Uterus (tissue), 4 donors: ENCODE data around the gene RNF168. TPM values are rescaled to one million over a fixed set of nuclear protein-coding genes. Genes with fewer than 3 reads are reported as not detected.
A peak's percentile ranks its signal among the peaks of the same experiment; 100 is the strongest.
"Not testable (repeated sequence)": the region's sequence is repeated elsewhere in the genome, so short reads cannot be mapped to it uniquely, and the experiment has no call there.

ENCODE experiments used
- DNase-seq, 2 donors: peaks; one replicate each; pipeline ENCODE4 v3.0.0-alpha.2; 2019 to 2020
- H3K27ac ChIP-seq, 2 donors: fragments of 200-600 bp; sonication (generic); 1 replicate in 1 of 2; 2 replicates in 1 of 2; pipeline ENCODE4 v1.5.1; 2016 to 2018
- H3K27me3 ChIP-seq, 2 donors: fragments of 200-600 bp; sonication (generic); one replicate each; pipeline ENCODE4 v1.5.1; 2018 to 2019; ENCODE audit warnings: control low read depth in 1 of 2
- H3K36me3 ChIP-seq, 2 donors: fragments of 200-600 bp; sonication (generic); one replicate each; pipeline ENCODE4 v1.5.1; 2019; ENCODE audit warnings: control low read depth in 1 of 2
- H3K4me1 ChIP-seq, 2 donors: fragments of 200-600 bp; sonication (generic); one replicate each; pipeline ENCODE4 v1.5.1; 2018 to 2019; ENCODE audit warnings: control low read depth in 1 of 2
- H3K4me3 ChIP-seq, 2 donors: fragments of 200-600 bp; sonication (generic); 1 replicate in 1 of 2; 2 replicates in 1 of 2; pipeline ENCODE4 v1.5.1; 2018 to 2019; ENCODE audit warnings: mild to moderate bottlenecking in 1 of 2
- H3K9me3 ChIP-seq, 2 donors: fragments of 200-600 bp; sonication (generic); one replicate each; pipeline ENCODE4 v1.5.1; 2019; ENCODE audit warnings: control low read depth in 1 of 2
- POLR2A ChIP-seq, 2 donors: fragments of 450-650 bp; IDR thresholded peaks; one replicate each; pipeline ENCODE4 v1.6.1; 2016; ENCODE audit warnings: antibody characterized with exemption in 2 of 2, mild to moderate bottlenecking in 1 of 2, moderate library complexity in 1 of 2
- intact Hi-C: fragments of 100-400 bp; cut with DNase I; formaldehyde crosslinking; loops from one replicate; pipeline ENCODE4 v1.15.1; 2023; ENCODE audit warnings: low total_unique reads
- small RNA-seq: library from RNA; depleted of rRNA; stranded (forward); fragments of <200 nt; gene quantifications from one replicate; pipeline ENCODE3, GENCODE V24; 2016
- total RNA-seq, 4 donors: library from RNA; depleted of rRNA in 3 of 4; stranded (reverse); fragments of >200 nt in 3 of 4; gene quantifications; one replicate each; pipeline versions ENCODE4 v1.1.0 to v1.2.4, GENCODE V29; 2014 to 2023
- TF ChIP-seq, protein P1 (sequence below), 4 experiments: fragments of 200-600 bp in 2 of 4; fragments of 450-650 bp in 2 of 4; sonication (generic) in 2 of 4; IDR thresholded peaks; one replicate each; pipeline ENCODE4 v1.5.1; 2016 to 2019; ENCODE audit warnings: antibody characterized with exemption in 4 of 4, mild to moderate bottlenecking in 2 of 4, moderate library complexity in 1 of 4
- donor health status: DM: yes; HTN: yes; CAD: no.

RNF168 gene
- total RNA-seq, 4 donors from 2014 or later: 9.4 to 35.2 (median 18.6) TPM

DNA sequence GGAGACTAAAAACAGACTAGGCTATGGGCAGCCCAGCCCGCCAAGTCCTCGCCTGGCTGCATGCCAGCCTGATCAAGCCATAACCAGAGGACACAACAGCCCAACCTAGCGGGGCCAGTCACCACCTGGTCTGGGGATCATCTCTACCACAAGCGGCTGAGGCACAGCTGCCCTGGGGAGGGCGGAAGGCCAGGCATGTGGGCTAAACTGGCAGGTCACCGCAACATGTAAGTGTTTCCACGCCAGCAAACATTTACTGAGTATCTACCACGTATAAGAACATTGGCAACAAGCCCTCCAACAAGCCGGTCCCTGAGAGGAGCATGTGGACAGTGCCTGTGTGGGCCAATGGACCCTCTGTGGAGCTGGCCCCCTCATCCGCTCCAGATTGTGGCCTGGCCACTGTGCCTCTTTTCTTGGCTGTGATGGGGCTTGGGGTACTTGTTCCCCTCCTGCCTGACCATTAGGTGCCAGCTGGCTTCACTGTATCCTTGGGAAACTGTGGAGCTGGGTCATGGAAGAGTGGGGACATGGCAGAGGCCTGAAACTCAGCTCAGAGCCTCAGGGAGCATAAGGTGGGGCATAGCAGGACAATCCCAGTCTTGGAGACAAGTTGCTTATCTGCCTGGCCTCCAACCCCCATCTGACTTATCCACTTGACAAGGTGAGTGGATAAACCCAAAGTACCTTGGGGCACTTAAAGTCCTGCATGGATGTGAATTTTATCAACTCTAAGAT is 80.4 kb downstream of the RNF168 start:
- H3K27ac ChIP-seq: no peak overlapping the region
- H3K9me3 ChIP-seq: no peaks in the 10 kb centered on the region
- H3K4me3 ChIP-seq: no peak overlapping the region
- H3K36me3 ChIP-seq: no peaks in the 10 kb centered on the region
- intact Hi-C loops: no loop called here
- H3K27me3 ChIP-seq: no peaks in the 10 kb centered on the region
- TF ChIP-seq, protein P1, sequence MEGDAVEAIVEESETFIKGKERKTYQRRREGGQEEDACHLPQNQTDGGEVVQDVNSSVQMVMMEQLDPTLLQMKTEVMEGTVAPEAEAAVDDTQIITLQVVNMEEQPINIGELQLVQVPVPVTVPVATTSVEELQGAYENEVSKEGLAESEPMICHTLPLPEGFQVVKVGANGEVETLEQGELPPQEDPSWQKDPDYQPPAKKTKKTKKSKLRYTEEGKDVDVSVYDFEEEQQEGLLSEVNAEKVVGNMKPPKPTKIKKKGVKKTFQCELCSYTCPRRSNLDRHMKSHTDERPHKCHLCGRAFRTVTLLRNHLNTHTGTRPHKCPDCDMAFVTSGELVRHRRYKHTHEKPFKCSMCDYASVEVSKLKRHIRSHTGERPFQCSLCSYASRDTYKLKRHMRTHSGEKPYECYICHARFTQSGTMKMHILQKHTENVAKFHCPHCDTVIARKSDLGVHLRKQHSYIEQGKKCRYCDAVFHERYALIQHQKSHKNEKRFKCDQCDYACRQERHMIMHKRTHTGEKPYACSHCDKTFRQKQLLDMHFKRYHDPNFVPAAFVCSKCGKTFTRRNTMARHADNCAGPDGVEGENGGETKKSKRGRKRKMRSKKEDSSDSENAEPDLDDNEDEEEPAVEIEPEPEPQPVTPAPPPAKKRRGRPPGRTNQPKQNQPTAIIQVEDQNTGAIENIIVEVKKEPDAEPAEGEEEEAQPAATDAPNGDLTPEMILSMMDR (IDR thresholded peaks at IDR 0.05): no peak
- no peak for TF ChIP-seq POLR2A (IDR thresholded peaks at IDR 0.05)
- no peaks in the 10 kb centered on the region for H3K4me1 ChIP-seq
- peak; percentile 22 to 27 for DNase-seq

DNA sequence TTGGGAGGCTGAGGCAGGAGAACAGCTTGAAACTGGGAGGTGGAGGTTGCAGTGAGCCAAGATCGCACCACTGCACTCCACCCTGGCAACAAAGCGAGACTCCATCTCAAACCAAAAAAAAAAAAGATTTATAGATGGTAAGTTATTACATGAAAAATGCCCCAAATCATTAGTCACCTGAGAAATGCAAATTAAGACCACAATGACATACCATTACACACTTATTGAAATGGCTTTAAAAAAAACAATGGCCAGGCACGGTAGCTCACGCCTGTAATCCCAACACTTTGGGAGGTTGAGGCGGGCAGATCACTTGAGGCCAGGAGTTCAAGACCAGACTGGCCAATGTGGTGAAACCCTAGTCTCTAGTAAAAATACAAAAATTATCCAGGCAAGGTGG is 81.9 kb downstream of the RNF168 start:
- H3K27me3 ChIP-seq, DNase-seq, H3K4me1 ChIP-seq, H3K9me3 ChIP-seq, H3K27ac ChIP-seq, H3K36me3 ChIP-seq, H3K4me3 ChIP-seq, intact Hi-C loops: not testable (repeated sequence)

DNA sequence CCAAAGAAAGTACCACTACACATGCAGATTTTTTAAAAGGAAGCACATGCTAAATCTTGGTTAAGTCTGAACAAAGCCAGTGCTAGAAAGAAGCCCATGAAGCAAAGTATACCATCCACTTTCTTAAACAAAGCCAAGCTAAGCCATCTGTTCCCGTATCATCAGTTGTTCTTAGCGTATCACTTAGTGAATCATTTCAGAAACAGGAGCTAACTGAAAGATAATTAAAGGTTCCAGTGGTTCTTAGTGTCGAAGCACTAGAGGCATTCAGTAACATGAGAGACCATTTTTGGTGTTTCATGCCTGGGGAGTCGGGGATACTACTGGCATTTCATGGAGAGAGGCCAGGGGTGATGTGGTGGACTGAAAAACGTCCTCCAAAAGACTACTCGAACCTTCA is 84.2 kb downstream of the RNF168 start:
- H3K27ac ChIP-seq: no peak overlapping the region
- H3K9me3 ChIP-seq: no peaks in the 10 kb centered on the region
- no peaks in the 10 kb centered on the region for H3K27me3 ChIP-seq
- TF ChIP-seq, protein P1 (IDR thresholded peaks at IDR 0.05): no peak
- no peak for TF ChIP-seq POLR2A (IDR thresholded peaks at IDR 0.05)
- no peaks in the 10 kb centered on the region for H3K36me3 ChIP-seq
- H3K4me1 ChIP-seq: no peaks in the 10 kb centered on the region
- intact Hi-C loops: no loop called here
- DNase-seq: no peak
- no peak overlapping the region for H3K4me3 ChIP-seq

Small RNA genes within 50 kb of the gene (small RNA-seq; reads per million reads assigned to genes)
- gene AC083822.1 (not detected), gene AC117490.1 (not detected), gene RPS29P3 (not detected)

Other genes with a start within 250 kb of the RNF168 start
- gene PCYT1A, start 216.0 kb downstream of the RNF168 start, total RNA-seq: 100 to 1,000 TPM in 1 of 4 donors, 10 to 100 TPM in 3; 36.5 to 275 (median 56.0) TPM
- 10 to 100 TPM in 1 of 4 donors, 1 to 10 TPM in 2, not detected in 1; 1.3 to 12.0 (median 7.3) TPM for gene DYNLT2B, start 185.5 kb downstream of the RNF168 start, total RNA-seq
- gene TM4SF19, start 165.4 kb downstream of the RNF168 start, total RNA-seq: not detected
- gene UBXN7, start 71.3 kb downstream of the RNF168 start, total RNA-seq: 10 to 100 TPM in 3 of 4 donors, 1 to 10 TPM in 1; 6.5 to 85.0 (median 39.0) TPM
- gene SMCO1, start 11.6 kb upstream of the RNF168 start, total RNA-seq: not detected
- gene WDR53, start 64.8 kb upstream of the RNF168 start, total RNA-seq: 10 to 100 TPM in 1 of 4 donors, 1 to 10 TPM in 2, under 1 TPM in 1; 0.26 to 10.6 (median 8.8) TPM
- 10 to 100 TPM in 1 of 4 donors, 1 to 10 TPM in 3; 5.0 to 25.2 (median 8.9) TPM for gene FBXO45, start 64.9 kb upstream of the RNF168 start, total RNA-seq
- 10 to 100 TPM in 1 of 4 donors, 1 to 10 TPM in 3; 6.5 to 36.8 (median 7.6) TPM for gene NRROS, start 135.9 kb upstream of the RNF168 start, total RNA-seq
- gene CEP19, start 208.5 kb upstream of the RNF168 start, total RNA-seq: 1 to 10 TPM in 2 of 4 donors, not detected in 2; 1.7 to 5.9 TPM
- 10 to 100 TPM; 10.2 to 61.5 (median 34.1) TPM for gene PIGX, start 208.6 kb upstream of the RNF168 start, total RNA-seq
- 10 to 100 TPM; 22.1 to 65.8 (median 49.5) TPM for gene PAK2, start 236.1 kb upstream of the RNF168 start, total RNA-seq